HUES6 (cell line): Measurements from ENCODE around the gene SRGN.

ENCODE experiments used
- H3K27ac ChIP-seq: 2 replicates; pipeline ENCODE4 v1.7.0; 2013; ENCODE audit warnings: low read depth, mild to moderate bottlenecking, low read length, inconsistent platforms
- H3K27me3 ChIP-seq: 2 replicates; pipeline ENCODE4 v1.6.1; 2013; ENCODE audit warnings: low read length; ENCODE audit not compliant: control insufficient read depth, insufficient read depth
- H3K36me3 ChIP-seq: 2 replicates; pipeline ENCODE4 v1.6.1; 2013; ENCODE audit warnings: low read length; ENCODE audit not compliant: control insufficient read depth, insufficient read depth
- H3K4me1 ChIP-seq: 2 replicates; pipeline ENCODE4 v1.6.1; 2013; ENCODE audit warnings: low read length; ENCODE audit not compliant: control insufficient read depth, insufficient read depth
- H3K4me3 ChIP-seq: 2 replicates; pipeline ENCODE4 v1.5.1; 2013; ENCODE audit warnings: low read depth, low read length
- H3K9ac ChIP-seq: one replicate; pipeline ENCODE4 v1.6.1; 2013; ENCODE audit warnings: mild to moderate bottlenecking, low read length
- H3K9me3 ChIP-seq: 2 replicates; pipeline ENCODE4 v1.6.1; 2013; ENCODE audit warnings: low read depth, low read length; ENCODE audit not compliant: control insufficient read depth, insufficient read depth

The SRGN gene

GRCh38 chr10:69074532-69074931 is 13.4 kb upstream of the SRGN start:
- no peak overlapping the region for H3K4me3 ChIP-seq
- H3K4me1 ChIP-seq: peaks cover 4% of the 10 kb centered on the region
- no peaks in the 10 kb centered on the region for H3K36me3 ChIP-seq
- H3K9ac ChIP-seq: no peak overlapping the region
- H3K27ac ChIP-seq: no peak overlapping the region
- H3K9me3 ChIP-seq: no peaks in the 10 kb centered on the region
- H3K27me3 ChIP-seq: no peaks in the 10 kb centered on the region

DNA sequence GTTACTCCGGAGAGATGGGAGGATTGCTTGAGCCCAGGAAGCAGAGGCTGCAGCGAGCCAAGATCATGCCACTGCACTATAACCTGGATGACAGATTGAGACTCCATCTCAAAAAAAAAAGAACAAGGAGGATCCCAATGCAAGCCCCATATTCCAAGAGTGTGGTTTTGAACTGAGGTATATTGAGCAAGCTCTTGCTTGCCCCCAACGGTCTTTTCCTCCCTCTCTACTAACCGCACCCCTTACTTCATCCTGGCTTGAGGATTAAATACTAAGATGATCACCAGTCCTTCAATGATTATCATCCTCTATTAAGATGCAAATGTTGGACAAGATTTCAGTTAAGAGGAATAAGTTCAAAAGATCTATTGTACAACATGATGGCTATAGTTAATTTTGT is 12.5 kb upstream of the SRGN start:
- H3K4me3 ChIP-seq: no peak overlapping the region
- H3K4me1 ChIP-seq: peaks cover 4% of the 10 kb centered on the region
- H3K36me3 ChIP-seq: no peaks in the 10 kb centered on the region
- H3K9ac ChIP-seq: no peak overlapping the region
- no peaks in the 10 kb centered on the region for H3K9me3 ChIP-seq
- H3K27ac ChIP-seq: no peak overlapping the region
- no peaks in the 10 kb centered on the region for H3K27me3 ChIP-seq

- Histone ChIP-seq H3K4me3 (no peak overlapping the region), H3K4me1 (no peaks in the 10 kb centered on the region), H3K27ac (no peak overlapping the region), H3K27me3 (no peaks in the 10 kb centered on the region), H3K36me3 (no peaks in the 10 kb centered on the region), H3K9me3 (no peaks in the 10 kb centered on the region), H3K9ac (no peak overlapping the region)
Observed at GRCh38 chr10:69078311-69078710, 9.6 kb upstream of the SRGN start.

- Histone ChIP-seq H3K27me3 (no peaks in the 10 kb centered on the region), H3K36me3 (no peaks in the 10 kb centered on the region), H3K4me3 (no peak overlapping the region), H3K27ac (no peak overlapping the region), H3K9ac (no peak overlapping the region), H3K4me1 (no peaks in the 10 kb centered on the region), H3K9me3 (no peaks in the 10 kb centered on the region)
Observed at GRCh38 chr10:69080226-69080625, 7.7 kb upstream of the SRGN start.

DNA sequence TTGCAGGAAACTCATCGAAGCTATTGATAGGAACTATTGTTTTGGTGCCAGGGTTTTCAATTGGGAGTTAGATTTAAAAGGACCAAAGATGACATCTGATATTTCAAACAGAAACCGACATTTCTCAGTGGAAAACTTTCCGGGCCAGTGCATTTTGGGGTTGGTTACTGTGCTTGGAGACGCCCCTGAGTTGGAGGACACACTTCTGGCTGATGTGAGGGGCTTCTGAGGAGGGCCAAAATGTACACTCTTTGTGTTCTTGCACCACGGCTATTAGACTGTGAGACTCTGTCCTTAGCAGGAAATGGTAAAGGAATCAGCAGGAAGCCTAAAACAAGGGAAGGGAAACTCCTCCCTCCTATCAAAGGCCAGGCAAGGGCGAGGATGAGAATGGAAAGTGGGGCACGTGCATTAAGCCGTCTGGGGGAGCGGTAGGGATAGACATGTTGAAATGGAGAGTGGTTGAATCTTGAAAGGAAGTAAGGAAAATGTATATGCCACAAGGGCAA is 1.8 kb upstream of the SRGN start:
- Histone ChIP-seq H3K4me3 (no peak overlapping the region), H3K9ac (no peak overlapping the region), H3K27me3 (no peaks in the 10 kb centered on the region), H3K27ac (no peak overlapping the region), H3K4me1 (peaks cover 6% of the 10 kb centered on the region), H3K36me3 (no peaks in the 10 kb centered on the region), H3K9me3 (no peaks in the 10 kb centered on the region)

DNA sequence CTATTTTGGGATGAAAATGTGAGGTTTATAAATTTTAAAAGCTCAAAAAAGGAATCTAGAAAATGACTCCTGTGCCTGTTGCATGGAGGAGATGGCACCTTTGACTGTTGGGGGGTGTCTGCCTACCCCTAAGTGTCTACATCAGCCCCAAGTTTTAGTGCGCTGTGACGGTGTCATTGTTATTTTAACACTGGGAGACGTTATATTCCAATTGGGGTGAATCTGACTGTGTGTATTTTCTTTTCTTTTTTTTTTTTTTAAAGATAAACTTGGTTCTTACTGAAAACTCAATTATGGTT is 517 bp downstream of the SRGN start:
- Histone ChIP-seq H3K4me3 (no peak overlapping the region), H3K9ac (no peak overlapping the region), H3K9me3 (no peaks in the 10 kb centered on the region), H3K27ac (no peak overlapping the region), H3K36me3 (no peaks in the 10 kb centered on the region), H3K27me3 (no peaks in the 10 kb centered on the region), H3K4me1 (peaks cover 6% of the 10 kb centered on the region)

DNA sequence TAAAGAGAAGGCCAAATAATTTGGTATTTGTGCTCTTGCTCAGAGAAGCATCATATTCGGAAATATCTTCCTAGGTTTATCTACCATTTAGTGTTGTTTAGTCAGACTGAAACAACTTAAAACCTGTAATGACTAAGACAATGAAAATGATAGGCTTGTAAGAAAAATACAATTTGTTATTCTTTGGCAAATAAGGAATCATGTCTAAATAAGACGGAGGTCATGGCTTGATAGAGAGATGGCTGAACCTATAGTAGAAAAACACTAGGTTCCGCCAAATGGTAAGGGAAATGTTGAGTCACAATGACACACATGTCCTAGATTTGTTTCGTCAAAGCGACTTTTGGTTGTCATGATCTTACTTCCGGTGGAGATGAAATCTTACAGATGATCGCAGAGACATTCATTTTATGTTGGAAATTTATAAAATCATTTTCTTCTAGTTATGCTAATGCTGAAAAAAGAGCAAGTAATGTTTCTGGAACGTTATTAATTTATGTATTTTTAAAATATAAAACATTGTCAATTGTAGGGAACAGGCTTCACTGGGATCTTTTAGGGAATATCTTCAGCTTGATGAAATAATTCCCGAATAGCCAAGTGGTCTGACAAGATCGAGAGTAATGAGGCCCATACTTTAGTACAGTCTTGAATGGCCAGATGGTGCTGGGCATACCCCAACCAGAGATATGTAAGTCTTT is 1.0 kb downstream of the SRGN start:
- H3K36me3 ChIP-seq: no peaks in the 10 kb centered on the region
- no peaks in the 10 kb centered on the region for H3K27me3 ChIP-seq
- H3K9me3 ChIP-seq: no peaks in the 10 kb centered on the region
- H3K9ac ChIP-seq: no peak overlapping the region
- H3K27ac ChIP-seq: no peak overlapping the region
- peaks cover 6% of the 10 kb centered on the region for H3K4me1 ChIP-seq
- H3K4me3 ChIP-seq: no peak overlapping the region

DNA sequence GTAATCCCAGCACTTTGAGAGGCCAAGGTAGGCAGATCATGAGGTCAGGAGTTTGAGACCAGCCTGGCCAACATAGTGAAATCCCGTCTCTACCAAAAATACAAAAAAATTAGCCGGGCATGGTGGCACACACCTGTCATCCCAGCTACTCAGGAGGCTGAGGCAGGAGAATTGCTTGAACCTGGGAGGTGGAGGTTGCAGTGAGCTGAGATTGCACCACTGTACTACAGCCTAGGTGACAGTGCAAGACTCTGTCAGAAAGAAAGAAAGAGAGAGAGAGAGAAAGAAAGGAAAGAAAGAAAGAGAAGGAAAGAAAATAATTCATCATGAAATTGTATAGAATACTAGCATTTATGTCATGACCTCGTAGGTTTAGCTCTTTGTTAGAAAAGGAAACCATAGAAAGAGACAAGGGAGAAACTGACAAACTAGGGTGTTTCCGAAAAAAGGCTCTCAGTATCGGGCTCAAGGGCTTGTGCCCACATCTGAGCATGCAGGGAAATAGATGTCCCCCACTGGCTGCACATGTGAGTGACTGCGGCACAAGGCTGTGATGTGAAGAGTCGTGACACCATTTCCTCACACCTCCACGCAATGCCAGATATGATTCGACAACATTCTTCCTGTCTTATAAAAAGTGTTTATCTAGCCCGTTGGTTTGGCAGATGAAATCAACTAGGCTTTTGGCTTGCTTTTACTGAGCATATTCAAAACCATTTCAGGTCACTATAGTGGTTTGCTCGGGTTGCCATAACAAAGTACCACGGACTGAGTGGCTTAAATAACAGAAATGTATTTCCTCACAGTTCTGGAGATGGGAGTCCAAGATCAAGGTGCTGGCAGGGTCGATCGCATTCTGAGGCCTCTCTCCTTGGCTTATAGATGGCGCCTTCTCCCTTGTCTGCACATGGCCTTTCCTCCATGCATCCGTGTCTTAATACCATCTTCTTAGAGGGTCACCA is 2.0 kb downstream of the SRGN start:
- no peak overlapping the region for H3K27ac ChIP-seq
- H3K36me3 ChIP-seq: no peaks in the 10 kb centered on the region
- H3K9ac ChIP-seq: no peak overlapping the region
- no peaks in the 10 kb centered on the region for H3K9me3 ChIP-seq
- H3K27me3 ChIP-seq: no peaks in the 10 kb centered on the region
- H3K4me1 ChIP-seq: peaks cover 6% of the 10 kb centered on the region
- H3K4me3 ChIP-seq: no peak overlapping the region

DNA sequence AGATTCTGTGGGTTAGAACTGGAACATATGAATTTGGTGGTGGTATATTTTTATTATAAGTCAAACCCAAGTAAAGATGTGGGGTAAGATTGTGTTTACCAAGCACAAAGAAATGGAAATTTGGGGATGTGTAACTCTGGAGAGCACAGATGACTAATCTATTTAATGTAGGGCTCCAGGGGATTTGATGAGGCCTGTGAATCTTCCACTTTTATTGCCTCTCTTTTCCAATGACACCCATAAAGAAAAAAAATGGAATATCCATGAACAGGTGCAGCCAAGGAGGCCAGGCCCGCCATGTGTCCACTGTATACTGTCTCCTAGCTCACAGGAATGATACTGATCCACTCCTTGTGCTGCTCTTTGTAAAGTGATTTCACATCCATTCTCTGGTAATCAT is 2.8 kb downstream of the SRGN start:
- peaks cover 6% of the 10 kb centered on the region for H3K4me1 ChIP-seq
- no peak overlapping the region for H3K4me3 ChIP-seq
- no peak overlapping the region for H3K9ac ChIP-seq

GRCh38 chr10:69091143-69091651 is 3.3 kb downstream of the SRGN start:
- no peaks in the 10 kb centered on the region for H3K36me3 ChIP-seq
- H3K4me3 ChIP-seq: no peak overlapping the region
- H3K4me1 ChIP-seq: peaks cover 1% of the 10 kb centered on the region
- no peak overlapping the region for H3K27ac ChIP-seq
- no peaks in the 10 kb centered on the region for H3K9me3 ChIP-seq
- no peak overlapping the region for H3K9ac ChIP-seq
- no peaks in the 10 kb centered on the region for H3K27me3 ChIP-seq

More for the DNA sequence above, 2.8 kb downstream of the SRGN start:
- no peaks in the 10 kb centered on the region for H3K9me3 ChIP-seq
- no peak overlapping the region for H3K27ac ChIP-seq
- no peaks in the 10 kb centered on the region for H3K36me3 ChIP-seq
- H3K27me3 ChIP-seq: no peaks in the 10 kb centered on the region
